Measurements from ENCODE around the gene ZNF200.
"Not testable (repeated sequence)": the region's sequence is repeated elsewhere in the genome, so short reads cannot be mapped to it uniquely, and the experiment has no call there.

ZNF200 gene

GRCh38 chr16:3252967-3253366, 18.0 kb upstream of the ZNF200 start:
- DNase-seq (ENCODE audit: low spot score), result no peak

GRCh38 chr16:3249451-3249850, 14.5 kb upstream of the ZNF200 start:
- DNase-seq (ENCODE audit: low spot score), result no peak

- no peak for DNase-seq (ENCODE audit: low spot score)
Observed at GRCh38 chr16:3249020-3249419, 14.1 kb upstream of the ZNF200 start.

- no peak for DNase-seq (ENCODE audit: low spot score)
Observed at GRCh38 chr16:3248596-3248995, 13.6 kb upstream of the ZNF200 start.

GRCh38 chr16:3246876-3247275, 11.9 kb upstream of the ZNF200 start:
- no peak for DNase-seq (ENCODE audit: low spot score)

GRCh38 chr16:3246002-3246401, 11.0 kb upstream of the ZNF200 start:
- no peak for DNase-seq (ENCODE audit: low spot score)

GRCh38 chr16:3243882-3244281, 8.9 kb upstream of the ZNF200 start:
- DNase-seq (ENCODE audit: low spot score), result no peak

GRCh38 chr16:3242709-3243108, 7.8 kb upstream of the ZNF200 start:
- DNase-seq (ENCODE audit: low spot score), result no peak

GRCh38 chr16:3241761-3242160, 6.8 kb upstream of the ZNF200 start:
- no peak for DNase-seq (ENCODE audit: low spot score)

GRCh38 chr16:3235856-3236669, 1.1 kb upstream of the ZNF200 start:
- DNase-seq (ENCODE audit: low spot score), result no peak

- DNase-seq (ENCODE audit: low spot score), result no peak
Observed at GRCh38 chr16:3234543-3234856, 458 bp downstream of the ZNF200 start.

GRCh38 chr16:3223913-3224515, 10.9 kb downstream of the ZNF200 start:
- DNase-seq (ENCODE audit: low spot score), result no peak

- DNase-seq (ENCODE audit: low spot score), result no peak
Observed at GRCh38 chr16:3220839-3221238, 14.1 kb downstream of the ZNF200 start.

- no peak for DNase-seq (ENCODE audit: low spot score)
Observed at GRCh38 chr16:3216263-3216640, 18.7 kb downstream of the ZNF200 start.

GRCh38 chr16:3215601-3216262, 19.2 kb downstream of the ZNF200 start:
- DNase-seq (ENCODE audit: low spot score), result no peak

- no peak for DNase-seq (ENCODE audit: low spot score)
Observed at GRCh38 chr16:3214904-3215600, 19.9 kb downstream of the ZNF200 start.

GRCh38 chr16:3212567-3212966, 22.4 kb downstream of the ZNF200 start:
- no peak for DNase-seq (ENCODE audit: low spot score)

- DNase-seq (ENCODE audit: low spot score), result no peak
Observed at GRCh38 chr16:3212006-3212405, 23.0 kb downstream of the ZNF200 start.

- no peak for DNase-seq (ENCODE audit: low spot score)
Observed at GRCh38 chr16:3207086-3207953, 27.6 kb downstream of the ZNF200 start.

- not testable (repeated sequence) for DNase-seq (ENCODE audit: low spot score)
Observed at GRCh38 chr16:3205939-3206338, 29.0 kb downstream of the ZNF200 start.

GRCh38 chr16:3202903-3203539, 31.9 kb downstream of the ZNF200 start:
- DNase-seq (ENCODE audit: low spot score), result no peak

All from Ammon's horn (tissue), 1 donor.